PC-9 (cell line): Measurements from ENCODE around the gene RNF157. TPM values are rescaled to one million over a fixed set of nuclear protein-coding genes. Genes with fewer than 3 reads are reported as not detected.
A peak's percentile ranks its signal among the peaks of the same experiment; 100 is the strongest.

ENCODE experiments used
- BruUV-seq: library from RNA; stranded (reverse); fragments of 400-500 nt; replicated peaks from 2 replicates; lab custom pipeline; 2021; lab: Mats Ljungman, UMichigan
- CTCF ChIA-PET: fragments of 300-600 bp; sonication (Branson Sonifier 250); formaldehyde crosslinking; loops from one replicate; lab custom pipeline; 2022; ENCODE audit warnings: antibody characterized with exemption; lab: Charles Lee
- POLR2A ChIA-PET: fragments of 300-600 bp; sonication (Branson Sonifier 250); formaldehyde crosslinking; loops from one replicate; lab custom pipeline; 2022; ENCODE audit warnings: antibody characterized with exemption; ENCODE audit not compliant: unreplicated experiment; lab: Charles Lee
- DNase-seq, 2 experiments: peaks; one replicate each; pipeline versions ENCODE4 v3.0.0 to v3.0.0-alpha.2; 2015 to 2022; ENCODE audit warnings: mixed read lengths in 1 of 2
- H2AFZ ChIP-seq: fragments of 200-600 bp; sonication (generic); 2 replicates; pipeline ENCODE4 v1.8.1; 2017; ENCODE audit warnings: antibody characterized with exemption
- H3F3A ChIP-seq: fragments of 200-600 bp; sonication (generic); 2 replicates; pipeline ENCODE4 v1.8.1; 2017; ENCODE audit warnings: antibody characterized with exemption, mild to moderate bottlenecking, low read depth; ENCODE audit not compliant: insufficient read depth
- H3K27ac ChIP-seq: fragments of 200-600 bp; sonication (generic); 2 replicates; pipeline ENCODE4 v1.6.1; 2016; ENCODE audit warnings: mixed run types
- H3K27me3 ChIP-seq: fragments of 200-600 bp; sonication (generic); 2 replicates; pipeline ENCODE4 v1.6.1; 2016; ENCODE audit warnings: low read depth, mixed run types; ENCODE audit not compliant: insufficient read depth
- H3K36me3 ChIP-seq: fragments of 200-600 bp; sonication (generic); 2 replicates; pipeline ENCODE4 v1.6.1; 2016; ENCODE audit warnings: low read depth, mixed run types
- H3K4me1 ChIP-seq: fragments of 200-600 bp; sonication (generic); replicated peaks from 2 replicates; pipeline ENCODE4 v1.6.1; 2016; ENCODE audit warnings: mixed run types; ENCODE audit not compliant: insufficient read depth
- H3K4me2 ChIP-seq: fragments of 200-600 bp; sonication (generic); 2 replicates; pipeline ENCODE4 v1.6.1; 2017; ENCODE audit warnings: mixed run types
- H3K4me3 ChIP-seq: fragments of 200-600 bp; sonication (generic); 2 replicates; pipeline ENCODE4 v1.6.1; 2016; ENCODE audit warnings: mixed run types
- H3K79me2 ChIP-seq: fragments of 200-600 bp; sonication (generic); 2 replicates; pipeline ENCODE4 v1.6.1; 2017; ENCODE audit warnings: low read depth, mixed run types
- H3K9me2 ChIP-seq: fragments of 200-600 bp; sonication (generic); 2 replicates; pipeline ENCODE4 v1.8.1; 2017; ENCODE audit warnings: mild to moderate bottlenecking; ENCODE audit not compliant: insufficient read depth
- H3K9me3 ChIP-seq: fragments of 200-600 bp; sonication (generic); 2 replicates; pipeline ENCODE4 v1.8.1; 2016; ENCODE audit warnings: low read depth; ENCODE audit not compliant: insufficient read depth
- H4K20me1 ChIP-seq: fragments of 200-600 bp; sonication (generic); 2 replicates; pipeline ENCODE4 v1.8.1; 2017; ENCODE audit not compliant: insufficient read depth
- EZH2 ChIP-seq: fragments of 200-600 bp; sonication (generic); IDR thresholded peaks from 2 replicates; pipeline ENCODE4 v1.8.0; 2017; ENCODE audit warnings: antibody characterized with exemption, low read depth
- intact Hi-C: fragments of 100-400 bp; cut with micrococcal nuclease; formaldehyde crosslinking; loops from one replicate; pipeline ENCODE4 v1.10.0; 2022; ENCODE audit not compliant: unreplicated experiment
- total RNA-seq: library from RNA; stranded (reverse); gene quantifications from 2 replicates; pipeline ENCODE4 v1.2.3, GENCODE V29; 2021
- TF ChIP-seq, protein P1 (sequence below): fragments of 200-600 bp; sonication (generic); conservative IDR thresholded peaks from 2 replicates; pipeline ENCODE4 v1.6.1; 2017; ENCODE audit warnings: mixed run types, antibody characterized with exemption, mild to moderate bottlenecking, moderate library complexity

The RNF157 gene
- total RNA-seq, 1 experiment from 2014 or later, result 7.2 TPM

DNA sequence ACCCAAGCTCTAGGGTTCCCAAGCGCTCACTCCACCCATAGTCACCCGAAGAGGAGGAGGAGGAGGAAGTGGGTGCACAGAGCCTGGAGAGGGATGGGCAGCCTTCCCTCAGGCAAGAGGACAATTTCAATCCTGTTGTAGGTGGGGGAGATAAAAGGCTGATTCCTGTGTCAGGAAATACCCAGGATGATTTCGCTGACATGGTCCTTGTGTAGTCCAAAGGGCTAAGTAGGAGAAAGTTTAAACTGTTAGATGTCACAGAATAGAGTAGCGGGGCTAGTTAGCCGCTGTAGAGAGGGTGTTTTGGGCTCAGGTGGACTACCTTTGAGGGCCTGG is 135.4 kb downstream of the RNF157 start:
- ChIA-PET POLR2A (interaction anchor here (0.8 to 1.0 kb wide), 2 partner anchors 164 to 259 kb away, joined by 4 to 12 read pairs; partner anchors contain the start of gene FBF1), CTCF (no interaction called here)

DNA sequence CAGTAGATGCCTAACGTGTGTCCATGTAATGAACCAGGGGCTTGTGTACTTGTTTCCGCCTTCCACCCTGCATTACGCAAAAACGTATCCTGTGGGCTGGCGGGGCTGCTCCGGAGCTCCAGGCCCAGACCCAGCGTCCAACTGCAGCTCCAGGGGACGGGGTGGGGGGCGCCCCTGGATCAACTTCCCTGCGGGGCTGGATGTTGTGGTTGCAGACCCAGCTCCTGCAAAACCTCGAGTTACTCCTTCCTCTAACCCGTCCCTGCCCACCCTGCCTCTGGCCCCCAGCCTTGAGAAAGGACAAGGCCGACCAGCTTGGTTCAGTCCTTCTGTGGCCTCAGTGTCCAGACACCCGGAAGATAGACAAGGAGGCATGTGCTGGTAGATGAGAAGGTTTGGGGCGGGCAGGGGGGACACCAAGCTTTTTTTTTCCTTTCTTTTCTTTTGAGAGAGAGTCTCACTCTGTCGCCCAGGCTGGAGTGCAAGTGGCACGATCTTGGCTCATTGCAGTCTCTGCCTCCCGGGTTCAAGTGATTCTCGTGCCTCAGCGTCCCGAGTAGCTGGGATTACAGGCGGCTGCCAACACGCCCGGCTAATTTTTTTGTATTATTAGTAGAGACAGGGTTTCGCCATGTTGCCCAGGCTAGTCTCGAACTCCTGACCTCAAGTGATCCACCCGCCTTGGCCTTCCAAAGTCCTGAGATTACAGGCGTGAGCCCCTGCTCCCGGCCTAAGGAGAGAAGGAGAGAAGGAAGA is 136.0 kb downstream of the RNF157 start:
- H3K27ac ChIP-seq, result peak overlapping the region; percentile 73
- POLR2A ChIA-PET, result interaction anchor here (0.6 to 1.0 kb wide), 4 partner anchors 26 to 259 kb away, joined by 3 to 12 read pairs (median 5); partner anchors contain the start of genes FBF1 and SRP68
- no peaks in the 10 kb centered on the region for H3K9me2 ChIP-seq
- no peaks in the 10 kb centered on the region for H3K9me3 ChIP-seq
- CTCF ChIA-PET, result interaction anchor here (0.6 to 1.1 kb wide), 3 partner anchors 68 to 124 kb away, joined by 3 to 18 read pairs (median 5); no protein-coding TSS in a partner anchor
- TF ChIP-seq EZH2, result no peak
- TF ChIP-seq, protein P1, sequence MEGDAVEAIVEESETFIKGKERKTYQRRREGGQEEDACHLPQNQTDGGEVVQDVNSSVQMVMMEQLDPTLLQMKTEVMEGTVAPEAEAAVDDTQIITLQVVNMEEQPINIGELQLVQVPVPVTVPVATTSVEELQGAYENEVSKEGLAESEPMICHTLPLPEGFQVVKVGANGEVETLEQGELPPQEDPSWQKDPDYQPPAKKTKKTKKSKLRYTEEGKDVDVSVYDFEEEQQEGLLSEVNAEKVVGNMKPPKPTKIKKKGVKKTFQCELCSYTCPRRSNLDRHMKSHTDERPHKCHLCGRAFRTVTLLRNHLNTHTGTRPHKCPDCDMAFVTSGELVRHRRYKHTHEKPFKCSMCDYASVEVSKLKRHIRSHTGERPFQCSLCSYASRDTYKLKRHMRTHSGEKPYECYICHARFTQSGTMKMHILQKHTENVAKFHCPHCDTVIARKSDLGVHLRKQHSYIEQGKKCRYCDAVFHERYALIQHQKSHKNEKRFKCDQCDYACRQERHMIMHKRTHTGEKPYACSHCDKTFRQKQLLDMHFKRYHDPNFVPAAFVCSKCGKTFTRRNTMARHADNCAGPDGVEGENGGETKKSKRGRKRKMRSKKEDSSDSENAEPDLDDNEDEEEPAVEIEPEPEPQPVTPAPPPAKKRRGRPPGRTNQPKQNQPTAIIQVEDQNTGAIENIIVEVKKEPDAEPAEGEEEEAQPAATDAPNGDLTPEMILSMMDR, result no peak
- BruUV-seq, result TSS peak; percentile 97
- no peaks in the 10 kb centered on the region for H4K20me1 ChIP-seq
- intact Hi-C loops, result loop anchor here (10.0 kb wide), 1 partner anchor 200 kb away; the partner anchor contains the start of gene MRPL38
- H3K4me3 ChIP-seq, result peak overlapping the region; percentile 86
- no peak for DNase-seq
- H2AFZ ChIP-seq, result peak overlapping the region; percentile 81; the same call in 1 of the 2 replicates
- H3K36me3 ChIP-seq, result no peaks in the 10 kb centered on the region
- peaks cover 17% of the 10 kb centered on the region for H3K79me2 ChIP-seq
- peak overlapping the region; percentile 91 for H3K4me2 ChIP-seq
- no peaks in the 10 kb centered on the region for H3K27me3 ChIP-seq
- peaks cover 6% of the 10 kb centered on the region; the same call in 1 of the 2 replicates for H3F3A ChIP-seq
- H3K4me1 ChIP-seq, result peaks cover 7% of the 10 kb centered on the region

More for the DNA sequence above, 135.4 kb downstream of the RNF157 start:
- Histone ChIP-seq H3K27me3 (no peaks in the 10 kb centered on the region), H3K4me2 (peak overlapping the region; percentile 91), H3K4me1 (peaks cover 7% of the 10 kb centered on the region), H3F3A (peaks cover 6% of the 10 kb centered on the region; the same call in 1 of the 2 replicates), H3K79me2 (peaks cover 17% of the 10 kb centered on the region), H3K9me3 (no peaks in the 10 kb centered on the region), H3K27ac (no peak overlapping the region), H2AFZ (no peak overlapping the region), H3K36me3 (no peaks in the 10 kb centered on the region), H3K9me2 (no peaks in the 10 kb centered on the region), H4K20me1 (no peaks in the 10 kb centered on the region), H3K4me3 (no peak overlapping the region; the same call in 1 of the 2 replicates)
- TF ChIP-seq, protein P1, result no peak
- no peak for TF ChIP-seq EZH2
- no TSS peak for BruUV-seq
- intact Hi-C loops, result loop anchor here (10.0 kb wide), 1 partner anchor 200 kb away; the partner anchor contains the start of gene MRPL38
- DNase-seq, result no peak

GRCh38 chr17:76103274-76104139 is 136.8 kb downstream of the RNF157 start, which contains the start of gene EXOC7:
EXOC7 (minus strand) TSS chr17:76103787; CDS start chr17:76103692, 95 bp downstream.
- no peaks in the 10 kb centered on the region for H3K36me3 ChIP-seq
- TF ChIP-seq, protein P1, result no peak; the same call in 1 of the 2 replicates
- peak within 1 kb of the TSS; percentile 86 for H3K4me3 ChIP-seq
- peak within 1 kb of the TSS; percentile 73 for H3K27ac ChIP-seq
- H3K9me2 ChIP-seq, result no peaks in the 10 kb centered on the region
- no peaks in the 10 kb centered on the region for H3K27me3 ChIP-seq
- CTCF ChIA-PET, result interaction anchor here (0.6 to 1.2 kb wide), 4 partner anchors 50 to 123 kb away, joined by 3 to 18 read pairs (median 8); no protein-coding TSS in a partner anchor
- H3F3A ChIP-seq, result peaks cover 6% of the 10 kb centered on the region; the same call in 1 of the 2 replicates
- no peaks in the 10 kb centered on the region for H3K9me3 ChIP-seq
- peak; percentile 69 to 92 for DNase-seq
- peak within 1 kb of the TSS; percentile 91 for H3K4me2 ChIP-seq
- H2AFZ ChIP-seq, result peak within 1 kb of the TSS; percentile 81
- no peaks in the 10 kb centered on the region for H4K20me1 ChIP-seq
- BruUV-seq, result no TSS peak
- peaks cover 17% of the 10 kb centered on the region for H3K79me2 ChIP-seq
- POLR2A ChIA-PET, result interaction anchor here (0.5 to 1.0 kb wide), 7 partner anchors 13 to 117 kb away, joined by 3 to 20 read pairs (median 5); partner anchors contain the start of gene SRP68
- intact Hi-C loops, result loop anchor here (10.0 kb wide), 1 partner anchor 199 kb away; the partner anchor contains the start of gene MRPL38
- peaks cover 7% of the 10 kb centered on the region for H3K4me1 ChIP-seq
